HepG2 (cell line): ENCODE data around the gene PROS1. TPM values are rescaled to one million over a fixed set of nuclear protein-coding genes. Genes with fewer than 3 reads are reported as not detected.

Experiments used
- ATAC-seq: fragments of 200-7000 bp; cut with Tn5 transposase; 3 replicates; pipeline ENCODE4 v1.9.1; 2020; ENCODE audit warnings: mild to moderate bottlenecking, moderate library complexity
- BruUV-seq: library from RNA; stranded (reverse); fragments of 400-500 nt; replicated peaks from 2 replicates; lab custom pipeline; 2021; lab: Mats Ljungman, UMichigan
- CTCF ChIA-PET: fragments of 300-600 bp; formaldehyde crosslinking; extraction: SDS; loops from one replicate; lab custom pipeline; 2021; ENCODE audit warnings: low total read pairs, inconsistent platforms, low intra/inter-chr PET ratio; lab: Yijun Ruan, JAX
- POLR2A ChIA-PET: fragments of 350-600 bp; sonication (Branson Sonifier 250); formaldehyde crosslinking; loops from one replicate; lab custom pipeline; 2020; ENCODE audit warnings: antibody characterized with exemption, inconsistent platforms; lab: Yijun Ruan, JAX
- DNase-seq: peaks from one replicate; pipeline ENCODE4 v3.0.0-alpha.2; 2015; ENCODE audit warnings: low spot score
- FAIRE-seq: peaks from 3 replicates; lab custom pipeline; 2011; peaks lifted over from hg19 to GRCh38; lab: Jason Lieb, UNC
- H2AFZ ChIP-seq: one replicate; pipeline ENCODE4 v1.6.1; 2011; ENCODE audit warnings: low read length, inconsistent platforms
- H3K27ac ChIP-seq: fragments of 300-600 bp; 3 replicates; pipeline ENCODE4 v1.8.0; 2011; ENCODE audit warnings: mixed run types, mild to moderate bottlenecking, mixed read lengths, low read length, inconsistent platforms; ENCODE audit not compliant: insufficient read depth; ENCODE audit errors: extremely low read length
- H3K27me3 ChIP-seq, 2 experiments: fragments of 200-600 bp in 1 of 2; 2 replicates in 1 of 2; 3 replicates in 1 of 2; pipeline versions ENCODE4 v1.6.0 to v1.8.0; 2011; ENCODE audit warnings: low read length in 2 of 2, mild to moderate bottlenecking in 2 of 2, moderate library complexity in 2 of 2, inconsistent platforms in 1 of 2; ENCODE audit not compliant: insufficient read depth in 2 of 2, control insufficient read depth in 1 of 2
- H3K36me3 ChIP-seq, 2 experiments: fragments of 200-600 bp in 1 of 2; replicated peaks in 1 of 2; 2 replicates in 1 of 2; 3 replicates in 1 of 2; pipeline versions ENCODE4 v1.5.1 to v1.8.0; 2011; ENCODE audit warnings: low read length in 2 of 2, inconsistent platforms in 1 of 2; ENCODE audit not compliant: insufficient read depth in 2 of 2, control insufficient read depth in 1 of 2
- H3K4me1 ChIP-seq: 2 replicates; pipeline ENCODE4 v1.5.1; 2012; ENCODE audit warnings: low read length, inconsistent platforms; ENCODE audit not compliant: insufficient read depth
- H3K4me2 ChIP-seq: 2 replicates; pipeline ENCODE4 v1.6.0; 2011; ENCODE audit warnings: low read depth, low read length, inconsistent platforms
- H3K4me3 ChIP-seq, 3 experiments: fragments of 200-600 bp in 1 of 3; sonication (generic), shearing (Covaris generic) in 1 of 3; replicated peaks in 1 of 3; 2 replicates each; pipeline ENCODE4 v1.5.1; 2011 to 2016; ENCODE audit warnings: low read length in 3 of 3, inconsistent platforms in 2 of 3, low read depth in 2 of 3, mild to moderate bottlenecking in 2 of 3, control low read depth in 1 of 3, mixed read lengths in 1 of 3; ENCODE audit not compliant: insufficient read depth in 1 of 3
- H3K79me2 ChIP-seq: one replicate; pipeline ENCODE4 v1.6.1; 2011; ENCODE audit warnings: low read length, inconsistent platforms; ENCODE audit not compliant: insufficient read depth
- H3K9ac ChIP-seq: 2 replicates; pipeline ENCODE4 v1.6.0; 2011; ENCODE audit warnings: mild to moderate bottlenecking, low read depth, low read length, inconsistent platforms; ENCODE audit not compliant: insufficient read depth
- H3K9me3 ChIP-seq: 2 replicates; pipeline ENCODE4 v1.5.1; 2012; ENCODE audit warnings: mild to moderate bottlenecking, low read length
- H4K20me1 ChIP-seq: 2 replicates; pipeline ENCODE4 v1.6.0; 2011; ENCODE audit warnings: inconsistent platforms, mild to moderate bottlenecking, low read length, moderate library complexity; ENCODE audit not compliant: insufficient read depth
- ATF7 ChIP-seq, 2 experiments: fragments of 450-650 bp in 1 of 2; sonication (generic) in 1 of 2; formaldehyde crosslinking in 1 of 2; IDR thresholded peaks; 2 replicates each; pipeline versions ENCODE4 v1.4.0 to v1.6.1; 2016 to 2020; ENCODE audit warnings: antibody characterized with exemption in 1 of 2, mild to moderate bottlenecking in 1 of 2, missing genetic modification reagents in 1 of 2
- KAT7 ChIP-seq: IDR thresholded peaks from 2 replicates; pipeline ENCODE4 v1.6.1; 2018; ENCODE audit warnings: borderline replicate concordance, missing compliant biosample characterization
- MEF2D ChIP-seq: sonication (generic); formaldehyde crosslinking; IDR thresholded peaks from 2 replicates; pipeline ENCODE4 v1.5.1; 2020; ENCODE audit warnings: mild to moderate bottlenecking, missing genetic modification reagents
- MTA3 ChIP-seq: sonication (generic); formaldehyde crosslinking; IDR thresholded peaks from 2 replicates; pipeline ENCODE4 v1.4.0; 2020; ENCODE audit warnings: missing genetic modification reagents
- NFIC ChIP-seq: IDR thresholded peaks from 2 replicates; pipeline ENCODE4 v1.6.1; 2012; ENCODE audit warnings: mild to moderate bottlenecking, low read length, inconsistent platforms
- PHB2 ChIP-seq: fragments of 450-650 bp; IDR thresholded peaks from 2 replicates; pipeline ENCODE4 v1.6.1; 2018; ENCODE audit not compliant: partially characterized antibody
- PHF20 ChIP-seq: sonication (generic); formaldehyde crosslinking; IDR thresholded peaks from 2 replicates; pipeline ENCODE4 v1.5.0; 2020; ENCODE audit warnings: mild to moderate bottlenecking, missing genetic modification reagents
- RCOR2 ChIP-seq: IDR thresholded peaks from 2 replicates; pipeline ENCODE4 v1.6.1; 2016; ENCODE audit warnings: missing biosample characterization, missing genetic modification reagents
- ZNF292 ChIP-seq: sonication (generic); formaldehyde crosslinking; IDR thresholded peaks from 2 replicates; pipeline ENCODE4 v1.8.1; 2022; ENCODE audit warnings: mild to moderate bottlenecking, low read depth, missing genetic modification reagents, borderline replicate concordance
- ZNF354B ChIP-seq: sonication (generic); formaldehyde crosslinking; IDR thresholded peaks from 2 replicates; pipeline ENCODE4 v1.8.0; 2022; ENCODE audit warnings: mild to moderate bottlenecking, missing genetic modification reagents
- ZNF746 ChIP-seq: sonication (generic); formaldehyde crosslinking; IDR thresholded peaks from 2 replicates; pipeline ENCODE4 v1.8.0; 2022; ENCODE audit warnings: mild to moderate bottlenecking, missing genetic modification reagents
- WGBS: methylation state at CpG from one replicate; pipeline ENCODE4 v1.1.6; 2017; ENCODE audit warnings: low lambda C conversion rate; 5-methylcytosine and 5-hydroxymethylcytosine counted together
- in situ Hi-C: cut with HindIII; loops from 2 replicates; pipeline ENCODE4 v1.10.0; 2017; ENCODE audit warnings: low pct_unique_long_range_greater_than_20kb; ENCODE audit not compliant: extremely low pct_ligation_motif_present
- intact Hi-C: fragments of 100-400 bp; cut with micrococcal nuclease; formaldehyde crosslinking; loops from one replicate; pipeline ENCODE4 v1.10.0; 2022; ENCODE audit not compliant: unreplicated experiment
- polyA plus RNA-seq, 8 experiments: library from polyadenylated mRNA; depleted of rRNA in 3 of 8; stranded (reverse) in 7 of 8; unstranded in 1 of 8; fragments of >200 nt; fragmentation: Illumina TruSeq in 4 of 8; extraction: Trizol in 4 of 8; gene quantifications; 2 replicates each; pipeline versions ENCODE4 v1.2.1 to v1.2.3, GENCODE V29; 2011 to 2016; ENCODE audit warnings: low read depth in 4 of 8, missing spikeins in 1 of 8, mixed read lengths in 1 of 8; ENCODE audit not compliant: insufficient read depth in 1 of 8
- total RNA-seq, 5 experiments: library from RNA; depleted of rRNA; stranded (reverse); fragments of >200 nt; fragmentation: Illumina TruSeq; extraction: Trizol; gene quantifications; 2 replicates each; pipeline ENCODE4 v1.2.3, GENCODE V29; 2016; ENCODE audit warnings: low read depth in 1 of 5
- TF ChIP-seq, protein P1 (sequence below), 2 experiments: fragments of 450-650 bp in 1 of 2; sonication (generic) in 1 of 2; formaldehyde crosslinking; IDR thresholded peaks; 2 replicates each; pipeline versions ENCODE4 v1.5.0 to v1.8.0; 2020 to 2022; ENCODE audit warnings: mild to moderate bottlenecking in 1 of 2, missing genetic modification reagents in 1 of 2
- TF ChIP-seq, protein P2 (sequence below): sonication (generic); formaldehyde crosslinking; IDR thresholded peaks from 2 replicates; pipeline ENCODE4 v1.4.0; 2020; ENCODE audit warnings: missing genetic modification reagents

Gene PROS1
- total and polyA plus RNA-seq, 2 of the 13 experiments (the other 11 are each of a cell fraction or from before 2014, with no cell fraction given): 63.8 to 76.8 TPM

DNA sequence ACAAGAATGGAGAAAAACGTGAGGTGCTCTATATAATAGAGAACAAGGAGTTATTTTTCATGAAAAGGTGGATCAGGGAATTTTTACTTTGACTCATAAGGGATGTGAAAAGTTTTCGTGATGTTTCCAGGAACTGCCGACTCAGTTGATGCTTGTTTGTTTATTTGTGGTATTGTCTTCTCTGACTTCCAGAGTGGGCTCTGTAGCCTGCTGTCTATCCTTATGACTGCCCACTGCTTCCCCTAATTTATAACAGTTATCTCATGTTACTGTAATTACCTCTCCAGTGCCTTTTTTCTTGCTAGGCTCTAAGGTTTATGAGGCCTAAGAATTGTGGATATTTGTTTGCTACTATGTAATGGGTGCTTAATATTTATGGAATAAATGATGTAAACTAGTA, 18.5 kb upstream of the PROS1 start:
- H3K4me1 ChIP-seq: no peaks in the 10 kb centered on the region
- no peak overlapping the region for H3K4me3 ChIP-seq
- H3K27ac ChIP-seq: no peak overlapping the region
- H3K9me3 ChIP-seq: no peaks in the 10 kb centered on the region
- POLR2A ChIA-PET: no interaction called here
- TF ChIP-seq RCOR2: no peak
- no peak for TF ChIP-seq KAT7 (CRISPR knock-in tag)
- TF ChIP-seq, protein P1, sequence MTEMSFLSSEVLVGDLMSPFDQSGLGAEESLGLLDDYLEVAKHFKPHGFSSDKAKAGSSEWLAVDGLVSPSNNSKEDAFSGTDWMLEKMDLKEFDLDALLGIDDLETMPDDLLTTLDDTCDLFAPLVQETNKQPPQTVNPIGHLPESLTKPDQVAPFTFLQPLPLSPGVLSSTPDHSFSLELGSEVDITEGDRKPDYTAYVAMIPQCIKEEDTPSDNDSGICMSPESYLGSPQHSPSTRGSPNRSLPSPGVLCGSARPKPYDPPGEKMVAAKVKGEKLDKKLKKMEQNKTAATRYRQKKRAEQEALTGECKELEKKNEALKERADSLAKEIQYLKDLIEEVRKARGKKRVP (CRISPR knock-in tag; IDR thresholded peaks at IDR 0.05): no peak
- no peak for TF ChIP-seq MTA3 (CRISPR knock-in tag)
- no peak for TF ChIP-seq ZNF354B (CRISPR knock-in tag)
- TF ChIP-seq ATF7 (IDR thresholded peaks at IDR 0.05): no peak
- no peak for TF ChIP-seq ATF7 (CRISPR knock-in tag; IDR thresholded peaks at IDR 0.05)
- TF ChIP-seq PHF20 (CRISPR knock-in tag): no peak
- no peak for TF ChIP-seq ZNF292 (CRISPR knock-in tag)
- TF ChIP-seq, protein P2, sequence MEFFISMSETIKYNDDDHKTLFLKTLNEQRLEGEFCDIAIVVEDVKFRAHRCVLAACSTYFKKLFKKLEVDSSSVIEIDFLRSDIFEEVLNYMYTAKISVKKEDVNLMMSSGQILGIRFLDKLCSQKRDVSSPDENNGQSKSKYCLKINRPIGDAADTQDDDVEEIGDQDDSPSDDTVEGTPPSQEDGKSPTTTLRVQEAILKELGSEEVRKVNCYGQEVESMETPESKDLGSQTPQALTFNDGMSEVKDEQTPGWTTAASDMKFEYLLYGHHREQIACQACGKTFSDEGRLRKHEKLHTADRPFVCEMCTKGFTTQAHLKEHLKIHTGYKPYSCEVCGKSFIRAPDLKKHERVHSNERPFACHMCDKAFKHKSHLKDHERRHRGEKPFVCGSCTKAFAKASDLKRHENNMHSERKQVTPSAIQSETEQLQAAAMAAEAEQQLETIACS: no peak
- TF ChIP-seq MEF2D (CRISPR knock-in tag): no peak
- TF ChIP-seq NFIC: no peak
- no peak for TF ChIP-seq PHB2
- TF ChIP-seq ZNF746: no peak
- no peak for DNase-seq
- no peak for ATAC-seq
- CTCF ChIA-PET: no interaction called here
- H2AFZ ChIP-seq: no peak overlapping the region
- no peak for FAIRE-seq
- no peak overlapping the region for H3K4me2 ChIP-seq
- H3K27me3 ChIP-seq: no peaks in the 10 kb centered on the region
- intact Hi-C loops: no loop called here
- H3K36me3 ChIP-seq: no peaks in the 10 kb centered on the region; a peak in 1 of 5 replicates
- H3K9ac ChIP-seq: no peak overlapping the region
- in situ Hi-C loops: no loop called here
- no peaks in the 10 kb centered on the region for H3K79me2 ChIP-seq
- no peaks in the 10 kb centered on the region for H4K20me1 ChIP-seq
- 91% methylated on average over 3 of the region's 3 CpGs for WGBS
- no TSS peak for BruUV-seq
